ENCODE measurements around the gene PTAFR.

DNA sequence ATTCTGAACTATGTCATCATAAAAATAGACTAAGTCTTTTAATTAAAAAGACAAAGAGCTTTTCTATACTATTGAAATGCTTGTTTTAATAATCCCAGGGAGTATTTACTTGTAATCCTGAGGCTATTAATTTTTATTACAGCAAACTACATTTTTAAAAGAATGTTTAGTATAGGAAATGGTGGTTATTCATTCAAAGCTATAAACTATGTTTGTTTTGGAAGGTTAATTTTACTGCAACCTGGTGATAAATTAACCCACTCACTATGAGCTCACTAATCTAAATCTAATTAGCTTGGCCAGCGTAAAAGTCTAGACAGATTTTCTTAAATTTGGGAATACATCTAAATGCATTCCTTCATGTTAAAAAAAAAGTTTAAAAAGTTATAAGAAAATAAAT is 74.3 kb downstream of the PTAFR start:
- TF ChIP-seq, protein P1, sequence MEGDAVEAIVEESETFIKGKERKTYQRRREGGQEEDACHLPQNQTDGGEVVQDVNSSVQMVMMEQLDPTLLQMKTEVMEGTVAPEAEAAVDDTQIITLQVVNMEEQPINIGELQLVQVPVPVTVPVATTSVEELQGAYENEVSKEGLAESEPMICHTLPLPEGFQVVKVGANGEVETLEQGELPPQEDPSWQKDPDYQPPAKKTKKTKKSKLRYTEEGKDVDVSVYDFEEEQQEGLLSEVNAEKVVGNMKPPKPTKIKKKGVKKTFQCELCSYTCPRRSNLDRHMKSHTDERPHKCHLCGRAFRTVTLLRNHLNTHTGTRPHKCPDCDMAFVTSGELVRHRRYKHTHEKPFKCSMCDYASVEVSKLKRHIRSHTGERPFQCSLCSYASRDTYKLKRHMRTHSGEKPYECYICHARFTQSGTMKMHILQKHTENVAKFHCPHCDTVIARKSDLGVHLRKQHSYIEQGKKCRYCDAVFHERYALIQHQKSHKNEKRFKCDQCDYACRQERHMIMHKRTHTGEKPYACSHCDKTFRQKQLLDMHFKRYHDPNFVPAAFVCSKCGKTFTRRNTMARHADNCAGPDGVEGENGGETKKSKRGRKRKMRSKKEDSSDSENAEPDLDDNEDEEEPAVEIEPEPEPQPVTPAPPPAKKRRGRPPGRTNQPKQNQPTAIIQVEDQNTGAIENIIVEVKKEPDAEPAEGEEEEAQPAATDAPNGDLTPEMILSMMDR (IDR thresholded peaks at IDR 0.05), result no peak
- TF ChIP-seq ZFX (IDR thresholded peaks at IDR 0.05; ENCODE audit: borderline replicate concordance), result no peak

Data from 22Rv1 (cell line).